ENCODE measurements around the gene ELFN1. TPM values are rescaled to one million over a fixed set of nuclear protein-coding genes. Genes with fewer than 3 reads are reported as not detected.
A peak's percentile ranks its signal among the peaks of the same experiment; 100 is the strongest.

ELFN1 gene
- total and polyA plus RNA-seq, 10 of the 15 experiments (the other 5 are each of a cell fraction or from before 2014, with no cell fraction given): 0.04 TPM; not detected in 9

DNA sequence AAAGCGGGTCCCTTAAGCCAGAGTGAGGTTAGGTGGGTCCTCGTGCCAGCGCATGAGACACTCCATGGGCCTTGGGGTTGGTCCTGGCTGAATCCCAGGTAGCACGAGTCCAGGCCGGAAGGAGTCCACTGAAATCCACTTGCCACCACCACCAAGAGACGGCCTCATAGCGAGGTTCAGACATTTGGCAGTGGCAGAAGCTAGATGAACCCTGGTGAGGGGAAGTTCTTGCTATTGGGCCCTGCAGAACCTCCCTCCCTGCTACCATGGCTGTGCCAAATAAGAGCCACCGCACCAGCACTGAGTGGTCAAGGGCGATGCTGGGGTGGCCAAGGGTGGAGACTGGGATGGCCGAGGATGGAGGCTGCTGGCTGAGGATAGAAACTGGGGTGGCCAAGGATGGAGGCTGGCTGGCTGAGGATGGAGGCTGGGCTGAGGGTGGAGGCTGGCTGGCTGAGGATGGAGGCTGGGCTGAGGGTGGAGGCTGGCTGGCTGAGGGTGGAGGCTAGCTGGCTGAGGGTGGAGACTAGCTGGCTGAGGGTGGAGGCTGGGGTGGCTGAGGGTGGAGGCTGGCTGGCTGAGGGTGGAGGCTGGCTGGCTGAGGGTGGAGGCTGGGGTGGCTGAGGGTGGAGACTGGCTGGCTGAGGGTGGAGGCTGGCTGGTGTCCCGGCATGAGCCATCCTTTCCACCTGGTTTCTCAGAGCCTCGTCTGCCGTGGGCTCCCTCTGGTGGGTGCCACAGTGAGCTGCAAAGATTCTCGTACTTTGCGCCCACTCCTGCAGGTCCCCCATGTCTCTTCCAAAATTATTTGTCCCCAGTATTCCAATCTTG is 88.2 kb downstream of the ELFN1 start (continued):
- TF ChIP-seq CEBPB (IDR thresholded peaks at IDR 0.05; ENCODE audit: borderline replicate concordance in 1 of 2, low read depth in 2 of 2, low read length in 2 of 2) (no peak), SMC3 (IDR thresholded peaks at IDR 0.05; ENCODE audit: borderline replicate concordance, low read length) (peak; percentile 51), POLR2AphosphoS5 (IDR thresholded peaks at IDR 0.05; ENCODE audit: low read length) (no peak), RAD21 (IDR thresholded peaks at IDR 0.05; ENCODE audit: insufficient read depth, low read depth, low read length) (peak; percentile 24; the same call in 1 of the 2 replicates), ZNF217 (IDR thresholded peaks at IDR 0.05) (no peak), RAD51 (IDR thresholded peaks at IDR 0.05) (no peak), JUNB (IDR thresholded peaks at IDR 0.05) (no peak), CHD2 (IDR thresholded peaks at IDR 0.05; ENCODE audit: borderline replicate concordance, low read depth, low read length) (no peak)

GRCh38 chr7:1758859-1759521 is 88.9 kb downstream of the ELFN1 start:
- Histone ChIP-seq H4K20me1 (ENCODE audit: control insufficient read depth, insufficient read depth) (no peaks in the 10 kb centered on the region), H3K9me3 (replicated peaks; ENCODE audit: control insufficient read depth, insufficient read depth, low read length) (peaks cover 2% of the 10 kb centered on the region; the same call in 1 of the 3 replicates), H3K79me2 (ENCODE audit: control insufficient read depth, insufficient read depth, low read length) (no peaks in the 10 kb centered on the region), H3K36me3 (ENCODE audit: control insufficient read depth in 2 of 2, insufficient read depth in 2 of 2, low read length in 1 of 2) (no peaks in the 10 kb centered on the region), H2AFZ (ENCODE audit: control insufficient read depth, low read depth, low read length) (no peak overlapping the region), H3K27ac (ENCODE audit: control insufficient read depth, insufficient read depth) (no peak overlapping the region), H3K9ac (ENCODE audit: control insufficient read depth, insufficient read depth, low read length) (no peak overlapping the region), H3K4me2 (ENCODE audit: control insufficient read depth, insufficient read depth) (no peak overlapping the region), H3K27me3 (replicated peaks in 1 of 2; ENCODE audit: control insufficient read depth in 2 of 2, insufficient read depth in 2 of 2, low read length in 1 of 2) (no peaks in the 10 kb centered on the region), H3K4me1 (ENCODE audit: control insufficient read depth, insufficient read depth, low read length) (peaks cover 13% of the 10 kb centered on the region; the same call in 1 of the 2 replicates), H3K4me3 (no peak overlapping the region)
- no peak for DNase-seq (ENCODE audit: low read depth, low spot score)
- FAIRE-seq: no peak
- POLR2A ChIA-PET: no interaction called here
- CTCF ChIA-PET: interaction anchor here (0.8 kb wide), 1 partner anchor 180 kb away, joined by 4 read pairs; no protein-coding TSS in a partner anchor
- SMC1A ChIA-PET (ENCODE audit: uncharacterized antibody, unreplicated experiment): no interaction called here
- ATAC-seq: no peak
- BruUV-seq (replicated peaks): no TSS peak
- intact Hi-C loops (cut with micrococcal nuclease; ENCODE audit: unreplicated experiment) (loop anchor here (1.0 kb wide), 1 partner anchor 180 kb away; no protein-coding TSS in a partner anchor), in situ Hi-C loops (cut with MboI) (no loop called here)
- 66% methylated on average over 32 of the region's 32 CpGs for WGBS (ENCODE audit: insufficient coverage, insufficient replicate concordance, low lambda C conversion rate, missing lambda C conversion rate)
- RAD21 ChIA-PET (ENCODE audit: unreplicated experiment): no interaction called here
- TF ChIP-seq NBN (IDR thresholded peaks at IDR 0.05): no peak
- TF ChIP-seq, protein P1, sequence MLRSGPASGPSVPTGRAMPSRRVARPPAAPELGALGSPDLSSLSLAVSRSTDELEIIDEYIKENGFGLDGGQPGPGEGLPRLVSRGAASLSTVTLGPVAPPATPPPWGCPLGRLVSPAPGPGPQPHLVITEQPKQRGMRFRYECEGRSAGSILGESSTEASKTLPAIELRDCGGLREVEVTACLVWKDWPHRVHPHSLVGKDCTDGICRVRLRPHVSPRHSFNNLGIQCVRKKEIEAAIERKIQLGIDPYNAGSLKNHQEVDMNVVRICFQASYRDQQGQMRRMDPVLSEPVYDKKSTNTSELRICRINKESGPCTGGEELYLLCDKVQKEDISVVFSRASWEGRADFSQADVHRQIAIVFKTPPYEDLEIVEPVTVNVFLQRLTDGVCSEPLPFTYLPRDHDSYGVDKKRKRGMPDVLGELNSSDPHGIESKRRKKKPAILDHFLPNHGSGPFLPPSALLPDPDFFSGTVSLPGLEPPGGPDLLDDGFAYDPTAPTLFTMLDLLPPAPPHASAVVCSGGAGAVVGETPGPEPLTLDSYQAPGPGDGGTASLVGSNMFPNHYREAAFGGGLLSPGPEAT (IDR thresholded peaks at IDR 0.05; ENCODE audit: low read depth): no peak
- TF ChIP-seq FOS (IDR thresholded peaks at IDR 0.05; ENCODE audit: borderline replicate concordance, extremely low read depth, insufficient read length): no peak
- TF ChIP-seq BCL11A (IDR thresholded peaks at IDR 0.05; ENCODE audit: low read depth, low read length): no peak
- no peak for TF ChIP-seq CEBPZ (IDR thresholded peaks at IDR 0.05; ENCODE audit: low read depth, low read length)
- TF ChIP-seq ZSCAN29 (IDR thresholded peaks at IDR 0.05): no peak
- TF ChIP-seq RB1 (IDR thresholded peaks at IDR 0.05; ENCODE audit: borderline replicate concordance): no peak
- TF ChIP-seq TCF12 (IDR thresholded peaks at IDR 0.05; ENCODE audit: low read depth, low read length): no peak
- TF ChIP-seq, protein P2, sequence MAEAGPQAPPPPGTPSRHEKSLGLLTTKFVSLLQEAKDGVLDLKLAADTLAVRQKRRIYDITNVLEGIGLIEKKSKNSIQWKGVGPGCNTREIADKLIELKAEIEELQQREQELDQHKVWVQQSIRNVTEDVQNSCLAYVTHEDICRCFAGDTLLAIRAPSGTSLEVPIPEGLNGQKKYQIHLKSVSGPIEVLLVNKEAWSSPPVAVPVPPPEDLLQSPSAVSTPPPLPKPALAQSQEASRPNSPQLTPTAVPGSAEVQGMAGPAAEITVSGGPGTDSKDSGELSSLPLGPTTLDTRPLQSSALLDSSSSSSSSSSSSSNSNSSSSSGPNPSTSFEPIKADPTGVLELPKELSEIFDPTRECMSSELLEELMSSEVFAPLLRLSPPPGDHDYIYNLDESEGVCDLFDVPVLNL (IDR thresholded peaks at IDR 0.05; ENCODE audit: low read depth, low read length): no peak

All from GM12878 (cell line).